Transverse colon (tissue), 4 donors: ENCODE measurements around the gene KCNK13.

Source experiments
- CTCF ChIP-seq, 5 experiments: fragments of 200-600 bp in 3 of 5; fragments of 450-650 bp in 2 of 5; sonication (generic) in 3 of 5; IDR thresholded peaks; 1 replicate in 2 of 5; 2 replicates in 3 of 5; pipeline ENCODE4 v1.5.1; 2016 to 2017; ENCODE audit warnings: antibody characterized with exemption in 5 of 5, inconsistent platforms in 3 of 5, mild to moderate bottlenecking in 2 of 5, moderate library complexity in 1 of 5
- POLR2A ChIP-seq: fragments of 450-650 bp; IDR thresholded peaks from one replicate; pipeline ENCODE4 v1.6.1; 2016; ENCODE audit warnings: antibody characterized with exemption, mild to moderate bottlenecking, moderate library complexity
- POLR2AphosphoS5 ChIP-seq, 3 donors: sonication (generic); formaldehyde crosslinking; IDR thresholded peaks; one replicate each; pipeline ENCODE4 v1.6.1; 2016; ENCODE audit warnings: antibody characterized with exemption in 3 of 3

GRCh38 chr14:90053044-90053443 is 8.8 kb upstream of the KCNK13 start:
- no peak for TF ChIP-seq POLR2AphosphoS5 (IDR thresholded peaks at IDR 0.05)
- no peak for TF ChIP-seq CTCF (IDR thresholded peaks at IDR 0.05)
- no peak for TF ChIP-seq POLR2A
